HepG2 (cell line): ENCODE results near the gene EPS8. TPM values are rescaled to one million over a fixed set of nuclear protein-coding genes. Genes with fewer than 3 reads are reported as not detected.

ENCODE experiments used
- ARID5B ChIP-seq: IDR thresholded peaks from 2 replicates; pipeline ENCODE4 v1.4.0; 2020; ENCODE audit warnings: mild to moderate bottlenecking, missing genetic modification reagents
- CENPX ChIP-seq: sonication (generic); formaldehyde crosslinking; IDR thresholded peaks from 2 replicates; pipeline ENCODE4 v1.9.0; 2021; ENCODE audit warnings: mild to moderate bottlenecking, missing genetic modification reagents, moderate library complexity
- DPF2 ChIP-seq: sonication (generic); formaldehyde crosslinking; IDR thresholded peaks from 2 replicates; pipeline ENCODE4 v1.4.0; 2020; ENCODE audit warnings: mild to moderate bottlenecking, low read depth, missing genetic modification reagents, borderline replicate concordance
- EHMT2 ChIP-seq: fragments of 200-600 bp; sonication (generic); IDR thresholded peaks from 2 replicates; pipeline ENCODE4 v1.7.0; 2017; ENCODE audit warnings: antibody characterized with exemption, low read depth, low read length, borderline replicate concordance
- GMEB1 ChIP-seq: sonication (generic); formaldehyde crosslinking; IDR thresholded peaks from 2 replicates; pipeline ENCODE4 v1.5.1; 2020; ENCODE audit warnings: missing genetic modification reagents, mild to moderate bottlenecking, borderline replicate concordance
- HOXA7 ChIP-seq: sonication (generic); formaldehyde crosslinking; IDR thresholded peaks from 2 replicates; pipeline ENCODE4 v1.8.1; 2022; ENCODE audit warnings: mild to moderate bottlenecking, missing genetic modification reagents, moderate library complexity
- MXD4 ChIP-seq: IDR thresholded peaks from 2 replicates; pipeline ENCODE4 v1.6.1; 2016; ENCODE audit warnings: mild to moderate bottlenecking, missing biosample characterization, missing genetic modification reagents
- NONO ChIP-seq, 2 experiments: fragments of 450-650 bp in 1 of 2; sonication (generic) in 1 of 2; formaldehyde crosslinking in 1 of 2; IDR thresholded peaks in 1 of 2; conservative IDR thresholded peaks in 1 of 2; 2 replicates each; pipeline versions ENCODE4 v1.6.1 to v1.8.0; 2017 to 2022; ENCODE audit warnings: mild to moderate bottlenecking in 1 of 2, missing genetic modification reagents in 1 of 2, moderate library complexity in 1 of 2
- NR1H2 ChIP-seq: sonication (generic); formaldehyde crosslinking; IDR thresholded peaks from 2 replicates; pipeline ENCODE4 v1.8.1; 2022; ENCODE audit warnings: low read depth, missing genetic modification reagents, borderline replicate concordance
- PCBP1 ChIP-seq: fragments of 200-400 bp; formaldehyde crosslinking; IDR thresholded peaks from 2 replicates; pipeline ENCODE4 v1.6.1; 2017; ENCODE audit warnings: mild to moderate bottlenecking, low read depth, low read length, borderline replicate concordance
- RFX3 ChIP-seq: IDR thresholded peaks from 2 replicates; pipeline ENCODE4 v1.6.1; 2016; ENCODE audit warnings: missing biosample characterization, missing genetic modification reagents
- SRSF4 ChIP-seq: fragments of 200-400 bp; formaldehyde crosslinking; IDR thresholded peaks from one replicate; pipeline ENCODE4 v1.6.1; 2018; ENCODE audit warnings: mild to moderate bottlenecking, low read depth, low read length, moderate library complexity; ENCODE audit not compliant: poor library complexity, severe bottlenecking
- TCF7 ChIP-seq: sonication (generic); IDR thresholded peaks from 2 replicates; pipeline ENCODE4 v1.6.1; 2016; ENCODE audit warnings: antibody characterized with exemption, low read depth
- THYN1 ChIP-seq: sonication (generic); formaldehyde crosslinking; IDR thresholded peaks from 2 replicates; pipeline ENCODE4 v1.8.1; 2023; ENCODE audit warnings: low read depth, mild to moderate bottlenecking, moderate library complexity, missing genetic modification reagents, borderline replicate concordance
- ZFAT ChIP-seq: sonication (generic); formaldehyde crosslinking; conservative IDR thresholded peaks from 2 replicates; pipeline ENCODE4 v1.8.1; 2023; ENCODE audit warnings: missing genetic modification reagents, inconsistent platforms
- ZNF160 ChIP-seq: sonication (generic); formaldehyde crosslinking; IDR thresholded peaks from 2 replicates; pipeline ENCODE4 v1.8.0; 2022; ENCODE audit warnings: mild to moderate bottlenecking, inconsistent platforms, missing genetic modification reagents
- ZNF253 ChIP-seq: sonication (generic); formaldehyde crosslinking; IDR thresholded peaks from 2 replicates; pipeline ENCODE4 v1.8.0; 2022; ENCODE audit warnings: mild to moderate bottlenecking, missing genetic modification reagents, borderline replicate concordance
- ZNF292 ChIP-seq: sonication (generic); formaldehyde crosslinking; IDR thresholded peaks from 2 replicates; pipeline ENCODE4 v1.8.1; 2022; ENCODE audit warnings: mild to moderate bottlenecking, low read depth, missing genetic modification reagents, borderline replicate concordance
- ZNF510 ChIP-seq: sonication (generic); formaldehyde crosslinking; IDR thresholded peaks from 2 replicates; pipeline ENCODE4 v1.4.0; 2020; ENCODE audit warnings: low read depth, mild to moderate bottlenecking, missing genetic modification reagents
- ZNF546 ChIP-seq: sonication (generic); formaldehyde crosslinking; conservative IDR thresholded peaks from 2 replicates; pipeline ENCODE4 v1.8.1; 2023; ENCODE audit warnings: mild to moderate bottlenecking, missing genetic modification reagents
- ZNF740 ChIP-seq: sonication (generic); formaldehyde crosslinking; IDR thresholded peaks from 2 replicates; pipeline ENCODE4 v1.4.0; 2020; ENCODE audit warnings: missing genetic modification reagents
- ZNF775 ChIP-seq: sonication (generic); formaldehyde crosslinking; IDR thresholded peaks from 2 replicates; pipeline ENCODE4 v1.4.0; 2020; ENCODE audit warnings: missing genetic modification reagents, mild to moderate bottlenecking, moderate library complexity, borderline replicate concordance
- ZNF792 ChIP-seq: IDR thresholded peaks from 2 replicates; pipeline ENCODE4 v1.6.1; 2016
- polyA plus RNA-seq, 8 experiments: library from polyadenylated mRNA; depleted of rRNA in 3 of 8; stranded (reverse) in 7 of 8; unstranded in 1 of 8; fragments of >200 nt; fragmentation: Illumina TruSeq in 4 of 8; extraction: Trizol in 4 of 8; gene quantifications; 2 replicates each; pipeline versions ENCODE4 v1.2.1 to v1.2.3, GENCODE V29; 2011 to 2016; ENCODE audit warnings: low read depth in 4 of 8, missing spikeins in 1 of 8, mixed read lengths in 1 of 8; ENCODE audit not compliant: insufficient read depth in 1 of 8
- total RNA-seq, 5 experiments: library from RNA; depleted of rRNA; stranded (reverse); fragments of >200 nt; fragmentation: Illumina TruSeq; extraction: Trizol; gene quantifications; 2 replicates each; pipeline ENCODE4 v1.2.3, GENCODE V29; 2016; ENCODE audit warnings: low read depth in 1 of 5

EPS8 gene
- total and polyA plus RNA-seq, 2 of the 13 experiments (the other 11 are each of a cell fraction or from before 2014, with no cell fraction given) = 37.1 to 43.4 TPM

GRCh38 chr12:15789220-15790171, at the start of gene EPS8 (continued):
- peak; percentile 81 for TF ChIP-seq ARID5B (CRISPR knock-in tag)
- no peak for TF ChIP-seq HOXA7 (CRISPR knock-in tag)
- TF ChIP-seq NONO (IDR thresholded peaks at IDR 0.05) = no peak
- peak; percentile 91 for TF ChIP-seq NONO (CRISPR knock-in tag; conservative IDR thresholded peaks at IDR 0.05)
- TF ChIP-seq MXD4 (CRISPR knock-in tag) = peak; percentile 69; the same call in 1 of the 2 replicates
- TF ChIP-seq CENPX (CRISPR knock-in tag) = no peak
- 0 out of 2 replicates have a peak, but pooled peaks have one; percentile 44 for TF ChIP-seq ZNF160
- no peak for TF ChIP-seq DPF2 (CRISPR knock-in tag)
- TF ChIP-seq SRSF4 = no peak
- TF ChIP-seq ZNF510 (CRISPR knock-in tag) = no peak
- TF ChIP-seq PCBP1 = no peak
- peak; percentile 59 for TF ChIP-seq ZNF546 (CRISPR knock-in tag)
- TF ChIP-seq ZNF253 (CRISPR knock-in tag) = peak; percentile 76
- TF ChIP-seq ZNF740 (CRISPR knock-in tag) = no peak; the same call in 1 of the 2 replicates
- TF ChIP-seq ZFAT (CRISPR knock-in tag) = no peak
- TF ChIP-seq ZNF292 (CRISPR knock-in tag) = peak; percentile 98
- TF ChIP-seq TCF7 = no peak
- TF ChIP-seq GMEB1 (CRISPR knock-in tag) = peak; percentile 50; the same call in 1 of the 2 replicates
- no peak for TF ChIP-seq ZNF775 (CRISPR knock-in tag)
- peak; percentile 67; the same call in 1 of the 2 replicates for TF ChIP-seq NR1H2 (CRISPR knock-in tag)
- no peak for TF ChIP-seq RFX3 (CRISPR knock-in tag)
- TF ChIP-seq THYN1 (CRISPR knock-in tag) = no peak
- TF ChIP-seq EHMT2 = no peak
- TF ChIP-seq ZNF792 (CRISPR knock-in tag) = peak; percentile 55
